ENCODE results near the gene NCAPH2.
"Not testable (repeated sequence)": the region's sequence is repeated elsewhere in the genome, so short reads cannot be mapped to it uniquely, and the experiment has no call there.

The NCAPH2 gene

GRCh38 chr22:50520184-50520583 is 12.2 kb downstream of the NCAPH2 start:
- DNase-seq: not testable (repeated sequence)

- DNase-seq: no peak
Observed at GRCh38 chr22:50520826-50521453, 12.9 kb downstream of the NCAPH2 start.

GRCh38 chr22:50521710-50522109 is 13.7 kb downstream of the NCAPH2 start:
- DNase-seq: no peak

- DNase-seq: no peak
Observed at GRCh38 chr22:50522208-50522805, 14.3 kb downstream of the NCAPH2 start.

GRCh38 chr22:50522806-50523438 is 14.9 kb downstream of the NCAPH2 start:
- no peak for DNase-seq

- DNase-seq: no peak
Observed at GRCh38 chr22:50523458-50523805, 15.4 kb downstream of the NCAPH2 start.

- no peak for DNase-seq
Observed at GRCh38 chr22:50523806-50524675, 16.0 kb downstream of the NCAPH2 start.

GRCh38 chr22:50524676-50525103 is 16.7 kb downstream of the NCAPH2 start:
- DNase-seq: no peak

- DNase-seq: peak; percentile 99
Observed at GRCh38 chr22:50525104-50525857, 17.3 kb downstream of the NCAPH2 start, which contains the start of gene SCO2. TSS of gene SCO2 (minus strand) at chr22:50525598. CDS start at chr22:50524411, 1,187 bp downstream.

- DNase-seq: no peak
Observed at GRCh38 chr22:50525858-50526107, 17.8 kb downstream of the NCAPH2 start.

GRCh38 chr22:50526108-50526833 is 18.2 kb downstream of the NCAPH2 start:
- peak; percentile 93 for DNase-seq

GRCh38 chr22:50526834-50527801 is 19.1 kb downstream of the NCAPH2 start:
- DNase-seq: peak; percentile 90

- DNase-seq: no peak
Observed at GRCh38 chr22:50527921-50528681, 20.1 kb downstream of the NCAPH2 start.

- peak; percentile 26 for DNase-seq
Observed at GRCh38 chr22:50528682-50529415, 20.8 kb downstream of the NCAPH2 start.

GRCh38 chr22:50529416-50529896 is 21.4 kb downstream of the NCAPH2 start:
- DNase-seq: no peak

GRCh38 chr22:50529897-50530579 is 22.0 kb downstream of the NCAPH2 start, which contains the start of gene TYMP:
TSS of gene TYMP (minus strand) at chr22:50530012. CDS start at chr22:50529709, 303 bp downstream.
- peak; percentile 88 for DNase-seq

- no peak for DNase-seq
Observed at GRCh38 chr22:50530580-50530876, 22.5 kb downstream of the NCAPH2 start.

- DNase-seq: peak; percentile 95
Observed at GRCh38 chr22:50530877-50531545, 23.0 kb downstream of the NCAPH2 start.
